Placental pericyte (primary cell): ENCODE data around the gene CXCR3. TPM values are rescaled to one million over a fixed set of nuclear protein-coding genes. Genes with fewer than 3 reads are reported as not detected.

Experiments used
- total RNA-seq: library from RNA; depleted of rRNA; stranded (reverse); fragments of >200 nt; gene quantifications from 2 replicates; pipeline ENCODE4 v1.2.3, GENCODE V29; 2012

The CXCR3 gene
- not detected in 2 replicates for total RNA-seq

GRCh38 chrX:71618303-71618721 lies at the start of gene CXCR3:
Gene CXCR3 (minus strand): TSS chrX:71618511. CDS start chrX:71618449, 62 bp downstream.

DNA sequence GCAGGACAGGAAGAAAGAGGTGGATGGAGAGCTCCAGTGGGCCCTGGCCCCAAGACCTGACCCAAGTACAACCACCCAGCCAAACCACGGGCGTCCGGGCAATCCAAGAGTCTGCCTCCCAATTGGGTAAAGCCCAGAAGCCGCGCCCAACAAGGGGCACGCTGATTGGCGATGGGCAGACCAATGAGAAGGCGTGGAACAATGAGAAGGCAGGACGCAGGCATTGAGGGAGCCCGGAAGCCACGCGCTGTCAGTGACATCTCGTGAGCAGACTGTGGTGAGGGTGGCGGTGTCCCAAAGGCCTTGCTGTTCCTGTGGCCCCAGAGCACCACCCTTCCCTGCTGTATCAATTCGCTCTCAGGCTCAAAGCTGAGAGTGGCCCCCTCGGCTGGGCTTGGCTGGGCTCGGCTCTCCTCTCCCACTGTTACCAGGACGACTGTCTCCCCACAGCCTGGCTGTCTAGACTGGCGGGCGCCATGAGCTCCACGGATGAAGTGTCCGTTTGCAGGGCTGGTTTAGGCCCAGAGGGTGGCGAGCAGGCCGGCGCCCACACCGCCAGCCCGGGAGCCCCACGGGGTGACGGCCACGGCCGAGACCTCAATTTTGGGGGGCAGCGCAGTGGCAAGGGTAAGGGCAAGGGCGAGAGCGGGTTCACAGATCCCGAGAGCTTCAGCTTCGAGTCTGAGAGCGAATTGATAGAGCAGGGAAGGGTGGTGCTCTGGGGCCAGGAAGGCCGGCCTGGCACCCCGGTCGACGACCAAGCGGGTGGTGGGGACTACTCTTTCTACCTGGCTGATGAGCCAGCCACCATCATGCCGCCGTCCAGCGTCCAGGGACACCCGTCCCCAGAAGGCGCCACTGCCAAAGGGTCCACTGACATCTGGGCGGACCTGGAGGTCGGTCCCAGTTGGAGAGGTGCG lies 49.3 kb upstream of the CXCR3 start, which contains the start of gene LOC101059915:
Gene LOC101059915, plus strand, starts transcription at position 219 of the 920 bp plus-strand sequence.

DNA sequence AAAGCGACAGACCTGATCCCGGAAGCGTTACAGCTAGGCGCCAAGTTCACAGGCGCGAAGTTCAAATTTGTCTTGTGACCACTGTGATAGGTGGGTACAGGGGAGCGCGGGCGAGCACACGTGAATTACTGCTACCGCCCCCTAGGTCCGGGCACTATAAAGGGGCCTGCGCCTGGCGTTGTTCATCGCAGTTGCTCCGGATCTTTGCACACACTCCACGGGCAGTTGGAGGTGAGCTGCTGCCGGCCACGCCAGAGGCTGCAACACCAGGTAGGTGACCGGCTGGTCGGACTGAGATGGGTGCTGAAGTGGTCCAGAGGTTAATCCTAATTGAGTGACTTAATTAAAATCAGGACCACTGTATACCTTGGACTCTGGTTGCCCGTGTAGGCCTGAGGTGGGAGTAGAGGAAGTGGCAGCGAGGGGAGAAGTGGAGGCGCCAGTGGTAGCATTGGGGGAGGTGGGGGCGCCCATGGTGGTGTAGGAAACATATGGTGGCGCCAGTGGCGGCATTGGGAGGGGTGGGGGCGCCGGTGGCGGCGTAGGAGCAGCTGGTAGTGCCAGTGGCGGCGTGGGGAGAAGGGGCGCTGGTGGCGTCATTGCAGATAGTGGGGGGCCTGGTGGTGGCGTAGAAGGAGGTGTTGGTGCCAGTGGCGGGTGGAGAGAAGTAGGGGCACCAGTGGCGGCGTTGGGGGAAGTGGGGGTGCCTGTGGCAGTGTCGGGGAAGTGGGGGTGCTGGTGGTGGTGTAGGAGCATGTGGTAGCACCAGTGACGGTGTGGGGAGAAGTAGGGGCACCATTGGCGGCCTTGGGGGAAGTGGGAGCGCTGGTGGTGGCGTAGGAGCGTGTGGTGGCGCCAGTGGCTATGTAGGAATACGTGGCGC lies 39.8 kb downstream of the CXCR3 start, which contains the start of gene GCNA:
Gene GCNA, plus strand, starts transcription at position 185 of the 883 bp plus-strand sequence. CDS start 2,385 bp downstream, outside the sequence.

Other genes with a start within 250 kb of the CXCR3 start
- 135 and 163 TPM in 2 replicates for gene OGT, start 85.4 kb downstream of the CXCR3 start, total RNA-seq
- 1.7 and 2.8 TPM in 2 replicates for gene GCNA, start 40.1 kb downstream of the CXCR3 start, total RNA-seq
- gene CXorf49, start 99.8 kb upstream of the CXCR3 start, total RNA-seq: not detected in 2 replicates
- not detected in 2 replicates for gene CXorf49B, start 144.8 kb upstream of the CXCR3 start, total RNA-seq